Astrocyte (in vitro differentiated cells and primary cell): ENCODE results near the gene CEP95. TPM values are rescaled to one million over a fixed set of nuclear protein-coding genes. Genes with fewer than 3 reads are reported as not detected.

Experiments used
- DNase-seq: peaks from one replicate; pipeline ENCODE4 v3.0.0-alpha.2; 2010; ENCODE audit warnings: low read depth
- FAIRE-seq: peaks from 2 replicates; lab custom pipeline; 2011; peaks lifted over from hg19 to GRCh38; lab: Jason Lieb, UNC
- H2AFZ ChIP-seq: 2 replicates; pipeline ENCODE4 v1.6.0; 2012; ENCODE audit warnings: low read depth, low read length, inconsistent platforms
- H3K27ac ChIP-seq: 2 replicates; pipeline ENCODE4 v1.5.1; 2011; ENCODE audit warnings: low read depth, low read length, inconsistent platforms
- H3K27me3 ChIP-seq: 2 replicates; pipeline ENCODE4 v1.6.0; 2011; ENCODE audit warnings: low read length, inconsistent platforms; ENCODE audit not compliant: insufficient read depth
- H3K36me3 ChIP-seq: 2 replicates; pipeline ENCODE4 v1.5.1; 2011; ENCODE audit warnings: low read length, inconsistent platforms; ENCODE audit not compliant: insufficient read depth
- H3K4me1 ChIP-seq: 2 replicates; pipeline ENCODE4 v1.5.1; 2011; ENCODE audit warnings: low read length, inconsistent platforms; ENCODE audit not compliant: insufficient read depth
- H3K4me2 ChIP-seq: 2 replicates; pipeline ENCODE4 v1.6.0; 2012; ENCODE audit warnings: low read length, inconsistent platforms
- H3K4me3 ChIP-seq: 2 replicates; pipeline ENCODE4 v1.5.1; 2011; ENCODE audit warnings: low read depth, mild to moderate bottlenecking, low read length, inconsistent platforms; ENCODE audit not compliant: insufficient read depth
- H3K79me2 ChIP-seq: 2 replicates; pipeline ENCODE4 v1.6.0; 2012; ENCODE audit warnings: mild to moderate bottlenecking, low read length, inconsistent platforms; ENCODE audit not compliant: insufficient read depth
- H3K9ac ChIP-seq: 2 replicates; pipeline ENCODE4 v1.6.0; 2012; ENCODE audit warnings: mild to moderate bottlenecking, low read length, inconsistent platforms
- H3K9me3 ChIP-seq: 2 replicates; pipeline ENCODE4 v1.5.1; 2012; ENCODE audit warnings: low read depth, mild to moderate bottlenecking, low read length, inconsistent platforms; ENCODE audit not compliant: insufficient read depth
- H4K20me1 ChIP-seq: 2 replicates; pipeline ENCODE4 v1.6.0; 2012; ENCODE audit warnings: low read length, inconsistent platforms; ENCODE audit not compliant: insufficient read depth
- H3K27ac Mint-ChIP-seq: one replicate; pipeline ENCODE4 v1.8.0; 2021; ENCODE audit warnings: mild to moderate bottlenecking, mixed read lengths; ENCODE audit not compliant: unreplicated experiment
- H3K27me3 Mint-ChIP-seq: one replicate; pipeline ENCODE4 v1.8.0; 2021; ENCODE audit warnings: low read depth, mixed read lengths; ENCODE audit not compliant: unreplicated experiment
- H3K36me3 Mint-ChIP-seq: one replicate; pipeline ENCODE4 v1.8.0; 2021; ENCODE audit warnings: low read depth, mixed read lengths; ENCODE audit not compliant: unreplicated experiment
- H3K4me1 Mint-ChIP-seq: one replicate; pipeline ENCODE4 v1.8.0; 2021; ENCODE audit warnings: low read depth, mixed read lengths; ENCODE audit not compliant: unreplicated experiment
- H3K4me3 Mint-ChIP-seq: one replicate; pipeline ENCODE4 v1.8.0; 2021; ENCODE audit warnings: mild to moderate bottlenecking, moderate library complexity, mixed read lengths; ENCODE audit not compliant: unreplicated experiment
- H3K9me3 Mint-ChIP-seq: one replicate; pipeline ENCODE4 v1.8.0; 2021; ENCODE audit warnings: mild to moderate bottlenecking, mixed read lengths; ENCODE audit not compliant: unreplicated experiment
- CTCF ChIP-seq: IDR thresholded peaks from 2 replicates; pipeline ENCODE4 v1.5.1; 2011; ENCODE audit warnings: low read depth, mild to moderate bottlenecking, inconsistent platforms, low read length, moderate library complexity; ENCODE audit not compliant: insufficient read depth
- EZH2 ChIP-seq: IDR thresholded peaks from 2 replicates; pipeline ENCODE4 v1.6.1; 2012; ENCODE audit warnings: mild to moderate bottlenecking, low read length, inconsistent platforms; ENCODE audit not compliant: insufficient read depth
- total RNA-seq: library from RNA; stranded (reverse); gene quantifications from 2 replicates; pipeline ENCODE4 v1.2.1, GENCODE V29; 2021

Gene CEP95
- total RNA-seq, 1 donor from 2014 or later = 35.2 TPM

GRCh38 chr17:64579917-64580316, 73.1 kb downstream of the CEP95 start:
- peaks cover 6% of the 10 kb centered on the region for H3K4me1 ChIP-seq
- peaks cover 11% of the 10 kb centered on the region for H3K4me1 Mint-ChIP-seq
- no peak overlapping the region for H3K9ac ChIP-seq
- H3K27me3 ChIP-seq = no peaks in the 10 kb centered on the region
- DNase-seq = no peak
- H3K27ac ChIP-seq = no peak overlapping the region
- H3K27me3 Mint-ChIP-seq = no peaks in the 10 kb centered on the region
- no peak for FAIRE-seq
- no peak overlapping the region for H2AFZ ChIP-seq
- no peak overlapping the region for H3K4me2 ChIP-seq
- H4K20me1 ChIP-seq = peaks cover 42% of the 10 kb centered on the region
- H3K9me3 ChIP-seq = no peaks in the 10 kb centered on the region
- no peak for TF ChIP-seq EZH2
- no peak for TF ChIP-seq CTCF
- no peak overlapping the region for H3K4me3 Mint-ChIP-seq
- H3K27ac Mint-ChIP-seq = no peak overlapping the region
- H3K36me3 ChIP-seq = peaks cover 62% of the 10 kb centered on the region
- H3K36me3 Mint-ChIP-seq = peaks cover 18% of the 10 kb centered on the region
- H3K4me3 ChIP-seq = no peak overlapping the region
- H3K9me3 Mint-ChIP-seq = no peaks in the 10 kb centered on the region
- H3K79me2 ChIP-seq = peaks cover 63% of the 10 kb centered on the region

- DNase-seq (peak; percentile 20), FAIRE-seq (peak; percentile 54)
- no peak overlapping the region for H3K4me3 Mint-ChIP-seq
- no peak overlapping the region for H3K27ac Mint-ChIP-seq
- H3K9ac ChIP-seq = no peak overlapping the region
- no peak overlapping the region for H2AFZ ChIP-seq
- TF ChIP-seq EZH2 (no peak), CTCF (no peak)
- H3K9me3 Mint-ChIP-seq = no peaks in the 10 kb centered on the region
- H3K27ac ChIP-seq = no peak overlapping the region
- no peak overlapping the region for H3K4me2 ChIP-seq
- peaks cover 58% of the 10 kb centered on the region for H3K36me3 ChIP-seq
- H4K20me1 ChIP-seq = peaks cover 38% of the 10 kb centered on the region
- peaks cover 11% of the 10 kb centered on the region for H3K4me1 Mint-ChIP-seq
- no peaks in the 10 kb centered on the region for H3K27me3 ChIP-seq
- no peaks in the 10 kb centered on the region for H3K27me3 Mint-ChIP-seq
- H3K9me3 ChIP-seq = no peaks in the 10 kb centered on the region
- no peak overlapping the region for H3K4me3 ChIP-seq
- H3K36me3 Mint-ChIP-seq = peaks cover 18% of the 10 kb centered on the region
- peaks cover 70% of the 10 kb centered on the region for H3K79me2 ChIP-seq
- H3K4me1 ChIP-seq = peaks cover 4% of the 10 kb centered on the region
Observed at GRCh38 chr17:64580384-64581315, 73.9 kb downstream of the CEP95 start.

- Histone ChIP-seq H3K79me2 (peaks cover 72% of the 10 kb centered on the region), H3K4me1 (peaks cover 2% of the 10 kb centered on the region), H2AFZ (no peak overlapping the region), H3K4me3 (no peak overlapping the region), H3K27me3 (no peaks in the 10 kb centered on the region), H3K9me3 (no peaks in the 10 kb centered on the region), H3K27ac (no peak overlapping the region), H4K20me1 (peaks cover 34% of the 10 kb centered on the region), H3K4me2 (no peak overlapping the region), H3K36me3 (peaks cover 52% of the 10 kb centered on the region), H3K9ac (no peak overlapping the region)
- DNase-seq (no peak), FAIRE-seq (no peak)
- Mint-ChIP-seq H3K27ac (peak overlapping the region; percentile 72), H3K4me3 (no peak overlapping the region), H3K36me3 (peaks cover 16% of the 10 kb centered on the region), H3K4me1 (peaks cover 11% of the 10 kb centered on the region), H3K9me3 (no peaks in the 10 kb centered on the region), H3K27me3 (no peaks in the 10 kb centered on the region)
- TF ChIP-seq CTCF = no peak
Observed at GRCh38 chr17:64583038-64583437, 76.3 kb downstream of the CEP95 start.
